ENCODE measurements around the gene CS. TPM values are rescaled to one million over a fixed set of nuclear protein-coding genes. Genes with fewer than 3 reads are reported as not detected.

The CS gene
- total RNA-seq, 2 experiments from 2014 or later: 139 to 145 TPM

GRCh38 chr12:56224102-56224701, 75.9 kb downstream of the CS start, which contains the start of gene NABP2:
Gene NABP2, plus strand, starts transcription at chr12:56224342. Its CDS starts 515 bp downstream, at chr12:56224857.
- peak within 1 kb of the TSS; percentile 98 for H3K4me3 Mint-ChIP-seq
- peaks cover 21% of the 10 kb centered on the region for H3K36me3 Mint-ChIP-seq (ENCODE audit: low read depth)
- no peaks in the 10 kb centered on the region for H3K27me3 Mint-ChIP-seq
- Histone ChIP-seq H3K36me3 (ENCODE audit: insufficient read depth, low read length) (peaks cover 2% of the 10 kb centered on the region), H3K4me3 (ENCODE audit: low read length) (peak within 1 kb of the TSS; percentile 70), H3K9me3 (ENCODE audit: control insufficient read depth in 1 of 2, insufficient read depth in 1 of 2, low read length in 2 of 2) (no peaks in the 10 kb centered on the region), H3K27me3 (ENCODE audit: control insufficient read depth in 1 of 2, insufficient read depth in 2 of 2, low read length in 2 of 2) (no peaks in the 10 kb centered on the region), H3K4me1 (ENCODE audit: insufficient read depth, low read length) (peaks cover 56% of the 10 kb centered on the region), H3K27ac (ENCODE audit: low read depth in 1 of 2, low read length in 2 of 2) (peak within 1 kb of the TSS; percentile 60 to 81)
- ChIA-PET CTCF (interaction anchor here (1.7 to 4.8 kb wide), 4 partner anchors 18 to 34 kb away, joined by 7 to 31 read pairs (median 17); partner anchors contain the start of gene SMARCC2), POLR2A (no interaction called here)
- peak within 1 kb of the TSS; percentile 100 for H3K27ac Mint-ChIP-seq
- TF ChIP-seq, protein P1, sequence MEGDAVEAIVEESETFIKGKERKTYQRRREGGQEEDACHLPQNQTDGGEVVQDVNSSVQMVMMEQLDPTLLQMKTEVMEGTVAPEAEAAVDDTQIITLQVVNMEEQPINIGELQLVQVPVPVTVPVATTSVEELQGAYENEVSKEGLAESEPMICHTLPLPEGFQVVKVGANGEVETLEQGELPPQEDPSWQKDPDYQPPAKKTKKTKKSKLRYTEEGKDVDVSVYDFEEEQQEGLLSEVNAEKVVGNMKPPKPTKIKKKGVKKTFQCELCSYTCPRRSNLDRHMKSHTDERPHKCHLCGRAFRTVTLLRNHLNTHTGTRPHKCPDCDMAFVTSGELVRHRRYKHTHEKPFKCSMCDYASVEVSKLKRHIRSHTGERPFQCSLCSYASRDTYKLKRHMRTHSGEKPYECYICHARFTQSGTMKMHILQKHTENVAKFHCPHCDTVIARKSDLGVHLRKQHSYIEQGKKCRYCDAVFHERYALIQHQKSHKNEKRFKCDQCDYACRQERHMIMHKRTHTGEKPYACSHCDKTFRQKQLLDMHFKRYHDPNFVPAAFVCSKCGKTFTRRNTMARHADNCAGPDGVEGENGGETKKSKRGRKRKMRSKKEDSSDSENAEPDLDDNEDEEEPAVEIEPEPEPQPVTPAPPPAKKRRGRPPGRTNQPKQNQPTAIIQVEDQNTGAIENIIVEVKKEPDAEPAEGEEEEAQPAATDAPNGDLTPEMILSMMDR (IDR thresholded peaks at IDR 0.05): peak; percentile 88
- H3K4me1 Mint-ChIP-seq (ENCODE audit: low read depth): peaks cover 48% of the 10 kb centered on the region
- H3K9me3 Mint-ChIP-seq: no peaks in the 10 kb centered on the region
- ATAC-seq (ENCODE audit: poor library complexity): peak; percentile 66
- DNase-seq: peak; percentile 73 to 96 (median 88)
- intact Hi-C loops (cut with DNase I, micrococcal nuclease): loop anchor here (1.0 to 10.0 kb wide), 7 partner anchors 31 to 485 kb away; partner anchors contain the start of genes ANKRD52 (in 1 of the 2) and RPS26 (in 1 of the 2)

- Mint-ChIP-seq H3K36me3 (ENCODE audit: low read depth) (peaks cover 21% of the 10 kb centered on the region), H3K27ac (peak overlapping the region; percentile 100), H3K4me3 (peak overlapping the region; percentile 98), H3K9me3 (no peaks in the 10 kb centered on the region), H3K4me1 (ENCODE audit: low read depth) (peaks cover 48% of the 10 kb centered on the region), H3K27me3 (no peaks in the 10 kb centered on the region)
- H3K27ac ChIP-seq (ENCODE audit: low read depth in 1 of 2, low read length in 2 of 2): peak overlapping the region; percentile 60 to 80
- H3K36me3 ChIP-seq (ENCODE audit: insufficient read depth, low read length): no peaks in the 10 kb centered on the region
- intact Hi-C loops (cut with DNase I, micrococcal nuclease): loop anchor here (1.0 to 10.0 kb wide), 7 partner anchors 30 to 485 kb away; partner anchors contain the start of genes ANKRD52 (in 1 of the 2) and RPS26 (in 1 of the 2)
- ChIA-PET CTCF (interaction anchor here (0.7 to 4.8 kb wide), 5 partner anchors 18 to 267 kb away, joined by 3 to 31 read pairs (median 15); partner anchors contain the start of gene SMARCC2), POLR2A (interaction anchor here (4.1 kb wide), 1 partner anchor 105 kb away, joined by 62 read pairs; the partner anchor contains the start of gene ZC3H10)
- peak overlapping the region; percentile 70 for H3K4me3 ChIP-seq (ENCODE audit: low read length)
- H3K27me3 ChIP-seq (ENCODE audit: control insufficient read depth in 1 of 2, insufficient read depth in 2 of 2, low read length in 2 of 2): no peaks in the 10 kb centered on the region
- TF ChIP-seq, protein P1 (IDR thresholded peaks at IDR 0.05): no peak
- H3K4me1 ChIP-seq (ENCODE audit: insufficient read depth, low read length): peaks cover 56% of the 10 kb centered on the region
- DNase-seq (peak in 1 of 14 experiments; percentile 11), ATAC-seq (ENCODE audit: poor library complexity) (no peak)
- no peaks in the 10 kb centered on the region for H3K9me3 ChIP-seq (ENCODE audit: control insufficient read depth in 1 of 2, insufficient read depth in 1 of 2, low read length in 2 of 2)
Observed at GRCh38 chr12:56223571-56224101, 76.5 kb downstream of the CS start.

- intact Hi-C loops (cut with DNase I, micrococcal nuclease): loop anchor here (5.0 to 10.0 kb wide), 2 partner anchors 35 to 178 kb away; partner anchors contain the start of genes ANKRD52 (in 1 of the 2) and RPS26 (in 1 of the 2)
- Mint-ChIP-seq H3K27ac (peak overlapping the region; percentile 100), H3K4me3 (peak overlapping the region; percentile 98), H3K9me3 (no peaks in the 10 kb centered on the region), H3K36me3 (ENCODE audit: low read depth) (peaks cover 21% of the 10 kb centered on the region), H3K4me1 (ENCODE audit: low read depth) (peaks cover 48% of the 10 kb centered on the region), H3K27me3 (no peaks in the 10 kb centered on the region)
- Histone ChIP-seq H3K4me3 (ENCODE audit: low read length) (peak overlapping the region; percentile 83), H3K4me1 (ENCODE audit: insufficient read depth, low read length) (peaks cover 56% of the 10 kb centered on the region), H3K27ac (ENCODE audit: low read depth in 1 of 2, low read length in 2 of 2) (peak overlapping the region; percentile 97 to 98), H3K36me3 (ENCODE audit: insufficient read depth, low read length) (peaks cover 2% of the 10 kb centered on the region), H3K9me3 (ENCODE audit: control insufficient read depth in 1 of 2, insufficient read depth in 1 of 2, low read length in 2 of 2) (no peaks in the 10 kb centered on the region), H3K27me3 (ENCODE audit: control insufficient read depth in 1 of 2, insufficient read depth in 2 of 2, low read length in 2 of 2) (no peaks in the 10 kb centered on the region)
- ATAC-seq (ENCODE audit: poor library complexity) (no peak), DNase-seq (no peak)
- TF ChIP-seq, protein P1 (IDR thresholded peaks at IDR 0.05): no peak
- ChIA-PET POLR2A (interaction anchor here (0.6 to 4.1 kb wide), 30 partner anchors 16 to 478 kb away, joined by 3 to 62 read pairs (median 6); partner anchors contain the start of genes ANKRD52, CNPY2, COQ10A and DNAJC14), CTCF (interaction anchor here (0.7 to 4.8 kb wide), 10 partner anchors 17 to 175 kb away, joined by 3 to 31 read pairs (median 8); partner anchors contain the start of genes ANKRD52, COQ10A, SMARCC2 and ZC3H10)
Observed at GRCh38 chr12:56222531-56222895, 77.6 kb downstream of the CS start.

Measured in CD4-positive, alpha-beta T cell (primary cell).